Liver (tissue), 3 donors: ENCODE data around the gene PCDH19.

Experiments used
- ATF3 ChIP-seq: IDR thresholded peaks from 2 replicates; pipeline ENCODE4 v1.6.1; 2016; ENCODE audit warnings: antibody characterized with exemption
- EGR1 ChIP-seq, 2 donors: IDR thresholded peaks; 2 replicates each; pipeline ENCODE4 v1.6.1; 2016 to 2018; ENCODE audit warnings: antibody characterized with exemption in 2 of 2, low read depth in 2 of 2
- GABPA ChIP-seq, 2 donors: IDR thresholded peaks in 1 of 2; conservative IDR thresholded peaks in 1 of 2; 2 replicates each; pipeline ENCODE4 v1.6.1; 2016; ENCODE audit warnings: antibody characterized with exemption in 2 of 2, mild to moderate bottlenecking in 1 of 2, moderate library complexity in 1 of 2
- JUND ChIP-seq, 2 donors: IDR thresholded peaks; 2 replicates each; pipeline ENCODE4 v1.6.1; 2016; ENCODE audit warnings: antibody characterized with exemption in 2 of 2
- RAD21 ChIP-seq, 2 donors: IDR thresholded peaks; 2 replicates each; pipeline ENCODE4 v1.6.1; 2016; ENCODE audit warnings: antibody characterized with exemption in 2 of 2, mild to moderate bottlenecking in 2 of 2
- REST ChIP-seq: IDR thresholded peaks from 2 replicates; pipeline ENCODE4 v1.6.1; 2016; ENCODE audit warnings: antibody characterized with exemption, mild to moderate bottlenecking
- TAF1 ChIP-seq: conservative IDR thresholded peaks from 2 replicates; pipeline ENCODE4 v1.6.1; 2016; ENCODE audit warnings: antibody characterized with exemption, mild to moderate bottlenecking
- TF ChIP-seq, protein P1 (sequence below): fragments of 150-350 bp; IDR thresholded peaks from 2 replicates; pipeline ENCODE4 v1.5.1; 2017; ENCODE audit warnings: improper control_type of control experiment, low read depth, low read length; ENCODE audit not compliant: missing input control
- TF ChIP-seq, protein P2 (sequence below): IDR thresholded peaks from 2 replicates; pipeline ENCODE4 v1.6.1; 2016; ENCODE audit warnings: antibody characterized with exemption
- TF ChIP-seq, protein P3 (sequence below): IDR thresholded peaks from 2 replicates; pipeline ENCODE4 v1.6.1; 2016; ENCODE audit warnings: antibody characterized with exemption
- donor health status: healthy.
- donor health status: healthy.

GRCh38 chrX:100417681-100418080 is 7.6 kb upstream of the PCDH19 start:
- TF ChIP-seq, protein P1, sequence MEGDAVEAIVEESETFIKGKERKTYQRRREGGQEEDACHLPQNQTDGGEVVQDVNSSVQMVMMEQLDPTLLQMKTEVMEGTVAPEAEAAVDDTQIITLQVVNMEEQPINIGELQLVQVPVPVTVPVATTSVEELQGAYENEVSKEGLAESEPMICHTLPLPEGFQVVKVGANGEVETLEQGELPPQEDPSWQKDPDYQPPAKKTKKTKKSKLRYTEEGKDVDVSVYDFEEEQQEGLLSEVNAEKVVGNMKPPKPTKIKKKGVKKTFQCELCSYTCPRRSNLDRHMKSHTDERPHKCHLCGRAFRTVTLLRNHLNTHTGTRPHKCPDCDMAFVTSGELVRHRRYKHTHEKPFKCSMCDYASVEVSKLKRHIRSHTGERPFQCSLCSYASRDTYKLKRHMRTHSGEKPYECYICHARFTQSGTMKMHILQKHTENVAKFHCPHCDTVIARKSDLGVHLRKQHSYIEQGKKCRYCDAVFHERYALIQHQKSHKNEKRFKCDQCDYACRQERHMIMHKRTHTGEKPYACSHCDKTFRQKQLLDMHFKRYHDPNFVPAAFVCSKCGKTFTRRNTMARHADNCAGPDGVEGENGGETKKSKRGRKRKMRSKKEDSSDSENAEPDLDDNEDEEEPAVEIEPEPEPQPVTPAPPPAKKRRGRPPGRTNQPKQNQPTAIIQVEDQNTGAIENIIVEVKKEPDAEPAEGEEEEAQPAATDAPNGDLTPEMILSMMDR: no peak
- TF ChIP-seq ATF3 (no peak), TAF1 (no peak), REST (no peak), EGR1 (IDR thresholded peaks at IDR 0.05; ENCODE audit: low read depth in 2 of 2) (no peak), RAD21 (IDR thresholded peaks at IDR 0.05) (no peak), JUND (IDR thresholded peaks at IDR 0.05) (no peak), GABPA (IDR thresholded peaks at IDR 0.05 in 1 of 2, conservative IDR thresholded peaks at IDR 0.05 in 1 of 2) (no peak)
- TF ChIP-seq, protein P2, sequence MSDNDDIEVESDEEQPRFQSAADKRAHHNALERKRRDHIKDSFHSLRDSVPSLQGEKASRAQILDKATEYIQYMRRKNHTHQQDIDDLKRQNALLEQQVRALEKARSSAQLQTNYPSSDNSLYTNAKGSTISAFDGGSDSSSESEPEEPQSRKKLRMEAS: no peak
- TF ChIP-seq, protein P3, sequence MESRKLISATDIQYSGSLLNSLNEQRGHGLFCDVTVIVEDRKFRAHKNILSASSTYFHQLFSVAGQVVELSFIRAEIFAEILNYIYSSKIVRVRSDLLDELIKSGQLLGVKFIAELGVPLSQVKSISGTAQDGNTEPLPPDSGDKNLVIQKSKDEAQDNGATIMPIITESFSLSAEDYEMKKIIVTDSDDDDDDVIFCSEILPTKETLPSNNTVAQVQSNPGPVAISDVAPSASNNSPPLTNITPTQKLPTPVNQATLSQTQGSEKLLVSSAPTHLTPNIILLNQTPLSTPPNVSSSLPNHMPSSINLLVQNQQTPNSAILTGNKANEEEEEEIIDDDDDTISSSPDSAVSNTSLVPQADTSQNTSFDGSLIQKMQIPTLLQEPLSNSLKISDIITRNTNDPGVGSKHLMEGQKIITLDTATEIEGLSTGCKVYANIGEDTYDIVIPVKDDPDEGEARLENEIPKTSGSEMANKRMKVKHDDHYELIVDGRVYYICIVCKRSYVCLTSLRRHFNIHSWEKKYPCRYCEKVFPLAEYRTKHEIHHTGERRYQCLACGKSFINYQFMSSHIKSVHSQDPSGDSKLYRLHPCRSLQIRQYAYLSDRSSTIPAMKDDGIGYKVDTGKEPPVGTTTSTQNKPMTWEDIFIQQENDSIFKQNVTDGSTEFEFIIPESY: no peak
